K562 (cell line): ENCODE results near the gene CPT1B. TPM values are rescaled to one million over a fixed set of nuclear protein-coding genes. Genes with fewer than 3 reads are reported as not detected.

Experiments
- CEBPG ChIP-seq, 3 experiments: fragments of 200-800 bp in 1 of 3; sonication (Bioruptor generic) in 1 of 3; sonication (generic) in 1 of 3; formaldehyde crosslinking in 1 of 3; IDR thresholded peaks in 2 of 3; conservative IDR thresholded peaks in 1 of 3; 2 replicates each; pipeline versions ENCODE4 v1.6.1 to v1.8.0; 2016 to 2022; ENCODE audit warnings: missing compliant biosample characterization in 2 of 3, missing genetic modification characterization in 2 of 3, mild to moderate bottlenecking in 1 of 3, missing genetic modification reagents in 1 of 3
- EGR1 ChIP-seq: fragments of 450-650 bp; conservative IDR thresholded peaks from 2 replicates; pipeline ENCODE4 v1.6.1; 2017; ENCODE audit warnings: mild to moderate bottlenecking
- GATAD2B ChIP-seq: fragments of 450-650 bp; IDR thresholded peaks from 2 replicates; pipeline ENCODE4 v1.6.1; 2017; ENCODE audit warnings: mild to moderate bottlenecking, borderline replicate concordance
- GTF3C2 ChIP-seq: IDR thresholded peaks from 3 replicates; pipeline ENCODE4 v1.6.1; 2011; ENCODE audit warnings: borderline replicate concordance, mild to moderate bottlenecking, moderate library complexity; ENCODE audit not compliant: insufficient read length; ENCODE audit errors: extremely low read depth
- HCFC1 ChIP-seq: IDR thresholded peaks from 2 replicates; pipeline ENCODE4 v1.6.1; 2012; ENCODE audit warnings: low read depth, low read length, improper control_type of control experiment
- HDAC3 ChIP-seq: fragments of 450-650 bp; IDR thresholded peaks from 2 replicates; pipeline ENCODE4 v1.6.1; 2018; ENCODE audit warnings: borderline replicate concordance, mild to moderate bottlenecking, moderate library complexity; ENCODE audit not compliant: partially characterized antibody
- MAZ ChIP-seq, 2 experiments: fragments of 450-650 bp in 1 of 2; sonication (generic) in 1 of 2; formaldehyde crosslinking; IDR thresholded peaks in 1 of 2; conservative IDR thresholded peaks in 1 of 2; 2 replicates each; pipeline versions ENCODE4 v1.4.0 to v1.5.0; 2020; ENCODE audit warnings: mild to moderate bottlenecking in 1 of 2, missing genetic modification reagents in 1 of 2
- MED1 ChIP-seq: sonication (generic); formaldehyde crosslinking; IDR thresholded peaks from 2 replicates; pipeline ENCODE4 v1.8.1; 2023; ENCODE audit warnings: missing genetic modification reagents, borderline replicate concordance
- PRPF4 ChIP-seq: fragments of 200-400 bp; formaldehyde crosslinking; IDR thresholded peaks from one replicate; pipeline ENCODE4 v1.6.1; 2017; ENCODE audit warnings: low read length, low read depth, mild to moderate bottlenecking; ENCODE audit not compliant: insufficient read depth, poor library complexity, severe bottlenecking
- PYGO2 ChIP-seq: fragments of 450-650 bp; IDR thresholded peaks from 2 replicates; pipeline ENCODE4 v1.6.1; 2016; ENCODE audit warnings: mild to moderate bottlenecking, missing genetic modification characterization, moderate library complexity, missing compliant biosample characterization
- ZBTB7A ChIP-seq: IDR thresholded peaks from 2 replicates; pipeline ENCODE4 v1.6.1; 2011; ENCODE audit warnings: low read depth, mild to moderate bottlenecking, low read length, moderate library complexity, borderline replicate concordance; ENCODE audit not compliant: control insufficient read depth
- ZKSCAN1 ChIP-seq: fragments of 150-350 bp; IDR thresholded peaks from 2 replicates; pipeline ENCODE4 v1.6.1; 2016; ENCODE audit warnings: low read depth, low read length
- ZNF24 ChIP-seq: fragments of 450-650 bp; IDR thresholded peaks from 2 replicates; pipeline ENCODE4 v1.6.1; 2016
- ZNF316 ChIP-seq: fragments of 450-650 bp; IDR thresholded peaks from 2 replicates; pipeline ENCODE4 v1.6.1; 2016
- ZNF57 ChIP-seq: fragments of 450-650 bp; formaldehyde crosslinking; IDR thresholded peaks from 2 replicates; pipeline ENCODE4 v1.4.0; 2020; ENCODE audit warnings: mild to moderate bottlenecking, moderate library complexity
- ZNF592 ChIP-seq: fragments of 450-650 bp; IDR thresholded peaks from 2 replicates; pipeline ENCODE4 v1.6.1; 2017; ENCODE audit warnings: antibody characterized with exemption, mild to moderate bottlenecking
- ZNF717 ChIP-seq: fragments of 250-450 bp; sonication (Bioruptor Pico); IDR thresholded peaks from 2 replicates; pipeline ENCODE4 v1.5.0; 2021
- ZZZ3 ChIP-seq: fragments of 450-650 bp; IDR thresholded peaks from 2 replicates; pipeline ENCODE4 v1.6.1; 2016; ENCODE audit warnings: antibody characterized with exemption, mild to moderate bottlenecking, moderate library complexity
- polyA plus RNA-seq, 8 experiments: library from polyadenylated mRNA; depleted of rRNA in 4 of 8; stranded (reverse) in 5 of 8; unstranded in 3 of 8; fragments of >200 nt; fragmentation: Nextera tagmentation in 2 of 8; fragmentation: Illumina TruSeq in 1 of 8; extraction: Ambion mirVana in 2 of 8; extraction: Trizol in 1 of 8; gene quantifications; 2 replicates each; pipeline versions ENCODE4 v1.2.1 to v1.2.3, GENCODE V29; 2011 to 2014; ENCODE audit warnings: inconsistent platforms in 1 of 8, missing spikeins in 1 of 8
- total RNA-seq, 7 experiments: library from RNA; depleted of rRNA in 6 of 7; stranded (reverse); fragments of >200 nt in 6 of 7; fragmentation: Illumina TruSeq in 2 of 7; extraction: Trizol in 2 of 7; gene quantifications; 2 replicates each; pipeline versions ENCODE4 v1.2.1 to v1.2.3, GENCODE V29; 2011 to 2021; ENCODE audit warnings: low replicate concordance in 1 of 7
- TF ChIP-seq, protein P1 (sequence below): fragments of 450-650 bp; formaldehyde crosslinking; conservative IDR thresholded peaks from 2 replicates; pipeline ENCODE4 v1.4.0; 2022; ENCODE audit warnings: mild to moderate bottlenecking, missing genetic modification characterization

CPT1B gene
- total and polyA plus RNA-seq, 9 of the 15 experiments (the other 6 are each of a cell fraction or from before 2014, with no cell fraction given) = 0.35 to 6.1 (median 2.6) TPM

GRCh38 chr22:50582493-50583293, 4.5 kb upstream of the CPT1B start, which contains the start of gene CHKB (continued):
- no peak for TF ChIP-seq CEBPG (CRISPR knock-in tag; IDR thresholded peaks at IDR 0.05)
- no peak for TF ChIP-seq CEBPG (tag; conservative IDR thresholded peaks at IDR 0.05 in 1 of 2, IDR thresholded peaks at IDR 0.05 in 1 of 2)
- TF ChIP-seq ZNF316 = no peak
- no peak for TF ChIP-seq PRPF4
- no peak for TF ChIP-seq HDAC3
- no peak for TF ChIP-seq ZZZ3
- TF ChIP-seq EGR1 = no peak
- no peak for TF ChIP-seq ZNF592
- TF ChIP-seq, protein P1, sequence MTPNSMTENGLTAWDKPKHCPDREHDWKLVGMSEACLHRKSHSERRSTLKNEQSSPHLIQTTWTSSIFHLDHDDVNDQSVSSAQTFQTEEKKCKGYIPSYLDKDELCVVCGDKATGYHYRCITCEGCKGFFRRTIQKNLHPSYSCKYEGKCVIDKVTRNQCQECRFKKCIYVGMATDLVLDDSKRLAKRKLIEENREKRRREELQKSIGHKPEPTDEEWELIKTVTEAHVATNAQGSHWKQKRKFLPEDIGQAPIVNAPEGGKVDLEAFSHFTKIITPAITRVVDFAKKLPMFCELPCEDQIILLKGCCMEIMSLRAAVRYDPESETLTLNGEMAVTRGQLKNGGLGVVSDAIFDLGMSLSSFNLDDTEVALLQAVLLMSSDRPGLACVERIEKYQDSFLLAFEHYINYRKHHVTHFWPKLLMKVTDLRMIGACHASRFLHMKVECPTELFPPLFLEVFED (CRISPR knock-in tag) = no peak
- TF ChIP-seq ZNF717 (CRISPR knock-in tag) = no peak
- no peak for TF ChIP-seq PYGO2 (tag)
- peak; percentile 73; the same call in 1 of the 2 replicates for TF ChIP-seq ZBTB7A
- TF ChIP-seq MED1 (CRISPR knock-in tag) = no peak
- TF ChIP-seq ZKSCAN1 = no peak
- TF ChIP-seq ZNF24 = no peak
- TF ChIP-seq HCFC1 = 0 out of 2 replicates have a peak, but pooled peaks have one; percentile 41
- peak; percentile 48 to 61; a peak in 3 of 4 replicates for TF ChIP-seq MAZ (CRISPR knock-in tag; conservative IDR thresholded peaks at IDR 0.05 in 1 of 2, IDR thresholded peaks at IDR 0.05 in 1 of 2)
- TF ChIP-seq ZNF57 (CRISPR knock-in tag) = no peak
- TF ChIP-seq GTF3C2 = no peak
- no peak for TF ChIP-seq GATAD2B
